Neutrophil (primary cell): Measurements from ENCODE around the gene ANXA6.
A peak's percentile ranks its signal among the peaks of the same experiment; 100 is the strongest.

Experiments used
- H3K27ac ChIP-seq: fragments of 200-600 bp; sonication (generic); 2 replicates; pipeline ENCODE4 v1.5.1; 2016; ENCODE audit warnings: mild to moderate bottlenecking, moderate library complexity
- H3K27me3 ChIP-seq: fragments of 200-600 bp; sonication (generic); 2 replicates; pipeline ENCODE4 v1.6.0; 2016; ENCODE audit warnings: mild to moderate bottlenecking
- H3K36me3 ChIP-seq: fragments of 200-600 bp; sonication (generic); 2 replicates; pipeline ENCODE4 v1.5.1; 2017
- H3K4me1 ChIP-seq, 2 experiments: fragments of 200-600 bp in 1 of 2; sonication (generic) in 1 of 2; 1 replicate in 1 of 2; 2 replicates in 1 of 2; pipeline versions ENCODE4 v1.5.1 to v1.6.1; 2013 to 2016; ENCODE audit warnings: low read depth in 1 of 2, low read length in 1 of 2, mild to moderate bottlenecking in 1 of 2, moderate library complexity in 1 of 2; ENCODE audit not compliant: control insufficient read depth in 1 of 2, insufficient read depth in 1 of 2
- H3K4me3 ChIP-seq, 2 experiments: fragments of 200-600 bp in 1 of 2; sonication (generic) in 1 of 2; 1 replicate in 1 of 2; 2 replicates in 1 of 2; pipeline ENCODE4 v1.5.1; 2013 to 2016; ENCODE audit warnings: low read depth in 1 of 2, low read length in 1 of 2, mild to moderate bottlenecking in 1 of 2, moderate library complexity in 1 of 2
- H3K9me3 ChIP-seq: fragments of 200-600 bp; sonication (generic); 2 replicates; pipeline ENCODE4 v1.5.1; 2016
- CTCF ChIP-seq: fragments of 200-600 bp; sonication (generic); IDR thresholded peaks from 2 replicates; pipeline ENCODE4 v1.5.1; 2016; ENCODE audit warnings: antibody characterized with exemption

Gene ANXA6

DNA sequence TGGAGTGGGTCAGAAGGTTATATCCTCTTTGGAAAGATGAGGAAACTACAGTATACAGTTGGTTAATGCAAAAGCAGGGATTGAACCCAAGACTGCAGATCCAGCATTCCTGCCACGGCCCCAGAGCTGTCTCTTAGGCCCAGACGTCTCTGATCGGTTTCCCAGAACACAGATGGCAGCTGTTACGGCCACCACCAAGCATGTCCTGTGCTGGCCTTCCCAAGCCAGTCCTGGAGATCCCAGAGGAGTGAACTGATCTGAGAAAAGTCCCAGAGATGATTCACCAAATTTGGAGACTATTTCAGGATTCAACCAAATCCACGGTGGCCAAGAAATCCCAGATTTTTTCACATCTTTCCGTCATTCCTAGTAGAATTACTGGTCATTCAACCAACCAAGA, 96.8 kb downstream of the ANXA6 start:
- Histone ChIP-seq H3K4me1 (peaks cover 95 to 96% of the 10 kb centered on the region in 2 experiments), H3K4me3 (peak overlapping the region; percentile 19 to 54), H3K9me3 (no peaks in the 10 kb centered on the region), H3K36me3 (peaks cover 72% of the 10 kb centered on the region), H3K27ac (peak overlapping the region; percentile 99), H3K27me3 (no peaks in the 10 kb centered on the region)
- TF ChIP-seq CTCF, result no peak

- H3K27me3 ChIP-seq, result no peaks in the 10 kb centered on the region
- H3K4me1 ChIP-seq, result peaks cover 100% of the 10 kb centered on the region in 2 experiments
- peaks cover 82% of the 10 kb centered on the region for H3K36me3 ChIP-seq
- TF ChIP-seq CTCF, result no peak
- H3K27ac ChIP-seq, result peak overlapping the region; percentile 99
- H3K4me3 ChIP-seq, result peak overlapping the region; percentile 19 to 54
- no peaks in the 10 kb centered on the region for H3K9me3 ChIP-seq
These were observed 98.6 kb downstream of the ANXA6 start for GRCh38 chr5:151058891-151059489.

DNA sequence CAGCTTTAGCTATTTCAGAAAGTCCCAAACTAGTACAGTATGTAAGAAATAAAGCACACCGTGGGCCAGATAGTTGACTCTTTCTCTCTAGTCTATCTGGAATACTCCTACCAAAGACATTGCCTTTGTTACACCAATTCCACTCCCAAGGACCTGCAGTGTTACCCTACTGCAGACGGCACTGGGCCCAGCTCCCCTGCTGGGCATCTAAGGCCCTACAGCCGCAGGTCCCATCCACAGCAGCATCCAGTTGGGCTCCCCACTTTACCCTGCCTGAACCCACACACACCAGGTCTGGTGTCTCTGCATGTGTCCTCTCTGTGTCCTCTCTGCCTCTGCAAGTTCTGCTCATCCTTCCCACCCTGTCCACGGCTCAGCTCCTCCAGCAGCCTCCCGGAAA, 99.3 kb downstream of the ANXA6 start:
- no peak for TF ChIP-seq CTCF
- H3K27ac ChIP-seq, result peak overlapping the region; percentile 99

DNA sequence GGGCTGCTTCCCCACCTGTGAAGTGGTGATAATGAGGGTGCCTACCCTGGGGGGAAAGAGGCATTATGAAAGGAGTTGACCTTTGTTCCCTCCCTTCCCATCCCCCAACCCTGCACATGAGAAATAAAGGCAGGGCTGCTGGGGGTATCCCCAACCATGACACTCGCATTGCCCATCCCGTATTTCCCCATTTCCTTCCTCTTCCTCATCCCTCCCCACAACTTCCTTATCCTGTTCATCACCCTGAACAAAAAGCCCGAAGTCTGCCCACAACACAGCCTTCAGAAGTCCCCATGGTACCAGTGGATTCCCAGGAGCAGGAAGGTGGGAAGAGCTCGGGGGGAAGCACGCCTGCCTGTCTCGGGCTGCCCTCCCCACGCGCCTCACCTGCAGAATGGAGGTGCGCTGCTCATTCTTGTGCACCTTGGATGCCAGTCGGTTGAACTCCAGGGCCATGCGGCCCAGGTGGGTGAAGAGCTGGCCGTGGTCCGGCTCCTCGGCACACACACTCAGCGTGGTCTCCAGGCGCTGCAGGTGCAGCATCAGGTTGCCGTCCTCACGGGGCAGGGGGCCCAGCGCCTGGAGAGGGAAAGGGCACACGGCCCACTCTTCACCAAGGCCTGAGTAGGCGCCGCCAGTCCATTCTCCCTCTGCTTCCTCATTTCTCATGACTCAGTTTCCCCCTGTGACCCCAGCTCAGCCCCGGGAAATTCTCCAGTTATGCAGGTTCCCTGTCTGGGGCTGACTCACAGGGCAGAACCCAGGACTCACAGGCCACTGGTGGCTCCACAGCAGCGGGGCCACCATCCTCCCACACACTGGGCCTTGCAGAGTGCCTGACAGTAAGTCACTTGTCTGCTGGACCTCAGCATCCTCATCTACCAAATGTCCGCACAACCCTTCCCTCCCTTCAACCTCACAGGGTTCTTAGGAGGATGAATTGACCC, 100.9 kb downstream of the ANXA6 start:
- Histone ChIP-seq H3K4me1 (peaks cover 100% of the 10 kb centered on the region in 2 experiments), H3K4me3 (peak overlapping the region; percentile 32 to 55), H3K27me3 (no peaks in the 10 kb centered on the region), H3K9me3 (no peaks in the 10 kb centered on the region), H3K27ac (peak overlapping the region; percentile 99), H3K36me3 (peaks cover 85% of the 10 kb centered on the region)
- no peak for TF ChIP-seq CTCF

More for the DNA sequence above, 99.3 kb downstream of the ANXA6 start:
- H3K27me3 ChIP-seq, result no peaks in the 10 kb centered on the region
- peaks cover 100% of the 10 kb centered on the region in 2 experiments for H3K4me1 ChIP-seq
- H3K4me3 ChIP-seq, result peak overlapping the region; percentile 19 to 54
- peaks cover 87% of the 10 kb centered on the region for H3K36me3 ChIP-seq
- no peaks in the 10 kb centered on the region for H3K9me3 ChIP-seq

- H3K4me3 ChIP-seq, result peak overlapping the region; percentile 32 to 35
- no peaks in the 10 kb centered on the region for H3K9me3 ChIP-seq
- H3K4me1 ChIP-seq, result peaks cover 90 to 93% of the 10 kb centered on the region in 2 experiments
- no peak for TF ChIP-seq CTCF
- H3K27me3 ChIP-seq, result no peaks in the 10 kb centered on the region
- peaks cover 85% of the 10 kb centered on the region for H3K36me3 ChIP-seq
- peak overlapping the region; percentile 99 for H3K27ac ChIP-seq
These were observed 102.2 kb downstream of the ANXA6 start for GRCh38 chr5:151055336-151055735.
